HG02642 (cell line): ENCODE measurements around the gene GSTT4.
"Not testable (repeated sequence)": the region's sequence is repeated elsewhere in the genome, so short reads cannot be mapped to it uniquely, and the experiment has no call there.

Experiments used
- ATAC-seq: cut with Tn5 transposase; IDR thresholded peaks from one replicate; pipeline ENCODE4 v1.9.1; 2021; ENCODE audit warnings: mild to moderate bottlenecking; ENCODE audit not compliant: unreplicated experiment, poor library complexity

The GSTT4 gene

DNA sequence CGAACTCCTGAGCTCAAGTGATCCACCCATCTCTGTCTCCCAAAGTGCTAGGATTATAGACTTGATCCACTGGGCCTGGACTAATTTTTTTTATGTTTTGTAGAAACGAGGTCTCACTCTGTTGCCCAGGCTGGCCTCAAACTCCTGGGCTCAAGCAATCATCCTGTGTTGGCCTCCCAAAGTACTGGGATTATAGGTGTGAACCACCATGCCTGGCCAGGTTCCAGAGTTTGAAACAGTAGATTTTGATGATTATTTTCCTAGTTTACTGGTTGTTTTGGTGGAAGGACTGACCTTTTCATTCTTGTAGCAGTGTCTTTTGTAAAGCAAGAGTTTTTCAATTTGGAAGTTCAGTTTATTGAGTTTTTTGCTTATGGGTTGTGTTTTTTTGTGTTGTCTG, 20.8 kb upstream of the GSTT4 start:
- ATAC-seq: no peak

DNA sequence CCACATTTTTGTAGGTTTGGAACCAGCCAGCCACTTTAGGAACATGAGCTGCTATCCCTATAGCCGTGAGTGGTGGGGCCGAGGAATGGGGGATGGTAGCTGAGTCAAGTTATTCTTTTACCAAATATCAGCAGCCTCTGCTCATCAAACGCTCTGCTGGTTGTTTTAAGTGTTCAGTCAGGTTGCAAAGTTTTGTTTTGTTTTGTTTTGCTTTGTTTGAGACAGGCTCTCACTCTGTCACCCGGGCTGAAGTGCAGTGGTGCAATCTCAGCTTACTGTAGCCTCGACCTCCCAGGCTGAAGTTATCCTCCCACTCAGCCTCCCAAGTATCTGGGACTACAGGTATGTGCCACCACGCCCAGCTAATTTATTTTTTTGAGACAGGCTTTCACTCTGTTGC, 20.2 kb upstream of the GSTT4 start:
- ATAC-seq: no peak

DNA sequence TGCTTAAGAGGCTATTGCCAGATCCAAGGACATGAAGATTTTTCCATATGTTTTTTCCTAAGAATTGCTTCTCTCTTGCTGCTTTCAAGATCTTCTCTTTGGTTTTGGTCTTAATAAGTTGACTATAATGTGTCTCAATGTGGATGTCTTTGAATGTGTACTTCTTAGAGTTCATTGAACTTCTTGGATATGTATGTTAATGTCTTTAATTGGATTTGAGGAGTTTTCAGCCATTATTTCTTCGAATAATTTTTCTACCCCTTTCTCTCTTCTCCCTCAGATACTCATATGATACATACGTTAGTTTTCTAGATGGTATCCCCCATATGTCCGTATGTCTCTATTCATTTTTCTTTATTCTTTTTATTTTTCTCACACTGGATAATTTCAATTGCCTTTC, 19.1 kb upstream of the GSTT4 start:
- ATAC-seq: no peak

DNA sequence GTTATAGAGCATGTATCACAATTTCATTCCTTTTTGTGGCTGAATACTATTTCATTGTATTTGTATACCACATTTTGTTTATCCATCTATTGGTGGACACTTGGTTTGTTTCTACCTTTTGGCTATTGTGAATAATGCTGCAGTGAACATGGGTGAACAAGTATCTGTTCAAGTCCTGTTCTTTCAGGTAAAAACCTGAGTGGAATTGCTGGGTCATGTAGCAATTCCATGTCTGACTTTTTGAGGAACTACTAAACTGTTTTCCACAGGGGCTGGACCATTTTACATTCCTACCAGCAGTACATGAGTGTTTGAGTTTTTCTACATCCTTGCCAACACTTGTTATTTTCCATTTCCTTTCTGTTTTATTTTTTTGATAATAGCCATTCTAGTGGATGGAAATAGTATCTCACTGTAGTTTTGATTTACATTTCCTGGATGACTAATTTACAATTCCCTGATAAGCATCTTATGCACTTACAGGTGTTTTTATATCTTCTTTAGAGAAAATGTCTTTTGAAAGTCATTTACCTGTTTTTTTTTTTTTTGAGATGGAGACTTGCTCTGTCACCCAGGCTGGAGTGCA, 18.0 kb upstream of the GSTT4 start:
- ATAC-seq: no peak

DNA sequence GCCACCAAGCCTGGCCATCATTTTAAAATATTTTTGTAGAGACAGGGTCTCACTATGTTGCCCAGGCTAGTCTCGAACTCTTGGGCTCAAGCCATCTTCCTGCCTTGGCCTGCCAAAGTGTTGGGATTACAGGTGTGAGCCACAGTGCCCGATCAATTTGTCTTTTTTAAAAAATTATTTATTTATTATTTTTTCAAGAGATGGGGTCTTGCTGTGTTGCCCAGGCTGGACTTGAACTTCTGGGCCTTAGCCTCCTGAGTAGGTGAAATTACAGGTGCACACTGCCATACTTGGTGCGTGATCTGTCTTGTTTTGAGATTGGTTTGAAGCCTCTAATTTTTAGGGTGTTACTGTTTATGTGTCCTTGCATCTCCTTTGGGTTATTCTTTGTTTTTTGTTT, 16.1 kb upstream of the GSTT4 start:
- ATAC-seq: no peak

DNA sequence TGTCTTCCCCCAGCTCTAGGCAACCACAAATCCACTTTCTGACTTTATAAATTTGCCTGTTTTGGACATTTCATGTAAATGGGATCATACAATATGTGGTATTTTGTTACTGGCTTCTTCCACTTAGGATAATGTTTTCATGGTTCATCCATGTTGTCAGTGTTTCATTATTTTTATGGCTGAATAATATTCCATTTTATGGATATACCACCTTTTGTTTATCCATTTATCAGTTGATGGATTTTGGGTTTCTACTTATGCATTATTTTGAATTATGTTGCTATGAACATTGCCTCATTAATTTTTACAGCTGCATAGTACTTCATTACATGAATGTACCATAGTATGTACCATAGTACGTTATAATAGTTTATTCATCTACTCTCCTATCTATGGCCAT, 10.9 kb upstream of the GSTT4 start:
- no peak for ATAC-seq

DNA sequence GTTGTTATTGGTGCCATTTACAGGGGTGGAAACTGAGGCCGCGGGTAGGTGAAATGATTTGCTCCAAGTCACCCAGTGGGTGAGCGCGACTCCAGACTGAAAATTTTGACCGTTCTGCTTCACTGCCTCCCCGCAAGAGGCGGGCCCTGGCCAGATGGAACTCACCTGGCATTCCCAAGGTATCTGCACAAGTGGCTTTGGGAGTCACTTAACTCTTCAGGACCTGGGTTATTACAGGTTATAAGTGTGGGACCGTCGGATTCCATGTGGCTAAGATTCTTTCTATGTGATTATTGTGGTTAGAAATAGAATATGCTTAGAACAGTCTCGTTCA, 6.4 kb upstream of the GSTT4 start:
- no peak for ATAC-seq

DNA sequence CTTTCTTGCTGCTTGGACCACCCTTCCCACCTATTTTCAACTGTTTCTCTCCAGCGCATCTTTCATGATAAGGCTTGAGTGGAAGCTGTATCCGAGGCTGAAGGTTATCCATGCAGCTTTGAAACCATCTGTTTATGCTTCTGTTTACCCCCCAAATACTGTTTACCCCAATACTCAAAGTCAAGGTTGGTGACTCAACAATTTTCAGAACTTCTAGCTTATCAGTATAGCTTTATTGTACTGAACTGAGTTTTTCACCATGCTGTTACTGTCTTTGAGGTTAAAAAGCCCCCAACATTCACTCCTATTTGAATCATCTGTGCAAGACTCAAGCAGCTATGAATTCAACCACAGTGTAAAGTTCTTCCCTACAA, 4.8 kb upstream of the GSTT4 start:
- no peak for ATAC-seq

DNA sequence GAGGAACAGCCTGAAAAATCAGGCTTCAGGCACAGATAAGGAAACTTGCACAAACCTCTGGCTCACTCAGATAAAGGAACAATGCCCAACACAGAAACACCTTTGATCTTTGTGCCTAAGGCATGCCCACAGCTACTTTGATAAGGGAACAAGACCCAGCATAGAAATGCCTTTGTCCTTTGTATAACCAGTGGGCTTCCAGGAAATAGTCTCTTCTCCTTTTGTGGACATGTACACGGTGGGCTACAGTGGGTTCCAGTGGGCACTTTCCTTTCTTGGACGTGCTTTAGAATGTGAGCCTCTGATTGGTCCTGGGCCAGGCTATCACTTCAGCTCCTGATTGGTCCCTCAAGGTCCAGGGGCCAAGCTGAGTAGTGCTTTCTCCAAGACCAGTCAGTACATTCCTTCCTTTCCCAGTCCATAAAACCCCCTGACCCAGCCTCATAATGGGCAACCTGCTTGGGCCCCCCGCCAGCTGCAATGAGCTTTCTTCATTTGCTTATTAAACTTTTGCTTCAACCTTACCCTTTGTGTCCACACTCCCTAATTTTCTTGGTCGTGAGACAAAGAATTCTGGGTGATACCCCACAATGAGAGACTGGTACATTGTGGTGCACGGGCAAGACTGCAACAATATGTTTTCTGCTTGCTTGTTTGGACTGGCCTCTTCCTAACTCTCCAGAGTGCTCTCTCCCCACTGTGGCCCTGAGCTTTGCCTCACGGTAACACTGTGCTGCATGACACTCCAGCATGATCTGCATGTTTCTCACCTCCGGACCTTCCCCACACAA, 4.2 kb upstream of the GSTT4 start:
- ATAC-seq: no peak

DNA sequence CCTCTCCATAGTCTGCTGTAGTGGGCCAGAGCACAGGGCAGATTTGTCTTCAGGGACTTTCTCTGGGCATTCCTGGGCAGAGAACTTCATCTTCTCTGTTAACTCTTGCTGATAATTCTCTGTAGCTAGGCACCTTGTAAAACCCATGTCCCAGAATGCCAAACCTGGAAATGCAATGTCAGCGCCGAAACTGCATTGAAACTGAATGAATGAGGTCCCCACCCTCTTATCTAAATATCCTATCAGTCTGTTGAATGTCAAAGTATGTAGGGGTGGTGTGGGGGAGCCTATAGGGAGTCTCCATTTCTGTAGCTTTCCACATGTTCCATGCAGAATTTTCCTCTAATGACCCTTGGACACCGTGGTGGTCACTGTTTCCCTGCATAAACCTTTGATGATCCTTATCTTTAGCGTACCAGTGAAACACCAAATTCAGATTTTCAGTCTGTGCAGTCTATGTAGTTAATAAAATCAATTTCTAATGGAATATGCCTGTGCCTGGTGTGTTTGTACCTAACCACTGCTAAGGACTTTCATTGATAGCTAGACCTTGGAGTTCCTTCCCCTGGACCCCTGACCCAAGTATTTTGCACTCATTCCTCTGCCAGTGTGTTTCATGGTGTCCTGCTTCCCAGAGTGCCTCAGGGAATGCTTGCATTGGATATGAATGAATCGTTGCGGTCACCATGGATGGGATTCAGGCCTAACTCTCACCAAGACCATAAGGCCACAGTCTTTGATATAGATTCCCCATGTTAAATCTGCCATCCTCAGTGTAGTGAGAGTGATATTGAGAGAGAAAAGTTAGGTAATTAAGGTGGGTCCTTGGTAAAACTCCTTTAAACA, 3.4 kb upstream of the GSTT4 start:
- no peak for ATAC-seq

DNA sequence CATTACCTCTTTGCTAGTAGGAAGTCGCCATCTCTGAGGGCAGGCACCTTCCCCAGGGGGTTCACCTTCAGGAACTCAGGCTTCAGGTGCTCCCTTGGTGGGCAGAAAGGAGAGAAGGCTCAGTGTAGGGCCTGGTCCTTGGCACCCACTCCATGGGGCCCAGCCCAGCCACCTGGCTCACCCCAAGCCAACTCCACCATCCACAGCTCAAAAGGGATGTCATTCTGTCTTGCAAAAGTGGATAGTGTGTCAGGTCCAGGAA, 2.7 kb upstream of the GSTT4 start:
- ATAC-seq: no peak

DNA sequence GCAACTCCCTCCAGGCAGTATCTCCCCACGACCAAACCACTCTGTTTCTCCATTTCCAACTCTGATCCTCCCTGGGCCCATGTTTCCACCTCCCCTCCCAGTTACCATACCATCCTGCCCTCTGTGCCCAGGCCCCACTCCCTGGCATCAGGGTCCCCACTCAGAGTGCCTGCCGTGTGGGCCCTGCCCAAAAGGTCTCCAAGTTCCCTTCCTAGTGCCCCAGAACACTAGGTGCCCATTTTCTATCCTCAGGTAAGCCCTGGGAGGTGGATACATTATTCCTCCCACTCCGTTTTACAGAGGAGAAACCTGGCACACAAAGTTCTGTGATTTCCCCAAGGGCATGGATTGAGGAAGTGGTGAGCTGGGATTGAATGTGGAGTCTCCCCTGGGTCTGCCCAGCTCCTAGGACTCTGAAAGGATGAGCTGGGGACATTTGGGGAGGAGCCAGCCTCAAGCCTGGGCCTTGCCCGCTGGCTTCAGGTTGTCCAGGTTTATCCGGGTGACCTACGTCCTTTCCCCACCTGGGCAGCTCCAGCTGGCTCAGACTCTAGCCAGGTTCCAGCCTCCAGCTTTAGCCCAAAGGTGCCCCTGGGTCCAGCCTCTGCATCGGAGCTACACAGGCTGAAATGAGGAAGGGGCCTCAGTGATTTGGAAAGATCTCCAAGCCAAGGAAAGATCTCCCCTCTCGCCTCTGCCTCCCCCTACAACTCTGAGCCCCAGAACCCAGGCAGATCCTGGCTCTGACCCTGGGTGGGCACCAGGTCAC, 2.2 kb upstream of the GSTT4 start:
- no peak for ATAC-seq

DNA sequence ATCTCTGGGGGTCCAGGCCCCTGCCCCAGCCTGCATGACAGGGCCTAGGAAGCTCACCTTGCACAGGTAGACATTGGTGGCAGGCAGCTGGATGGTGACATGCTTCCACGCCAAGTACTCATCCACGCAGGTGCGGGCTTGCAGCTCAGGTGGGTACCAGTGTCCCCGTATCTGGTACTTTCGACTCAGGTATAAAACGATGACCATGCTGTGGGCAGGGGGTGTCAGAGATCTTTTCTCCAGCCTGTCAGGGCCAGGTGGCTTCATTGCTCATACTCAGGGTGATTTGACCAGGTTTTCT, 1.6 kb upstream of the GSTT4 start:
- no peak for ATAC-seq

DNA sequence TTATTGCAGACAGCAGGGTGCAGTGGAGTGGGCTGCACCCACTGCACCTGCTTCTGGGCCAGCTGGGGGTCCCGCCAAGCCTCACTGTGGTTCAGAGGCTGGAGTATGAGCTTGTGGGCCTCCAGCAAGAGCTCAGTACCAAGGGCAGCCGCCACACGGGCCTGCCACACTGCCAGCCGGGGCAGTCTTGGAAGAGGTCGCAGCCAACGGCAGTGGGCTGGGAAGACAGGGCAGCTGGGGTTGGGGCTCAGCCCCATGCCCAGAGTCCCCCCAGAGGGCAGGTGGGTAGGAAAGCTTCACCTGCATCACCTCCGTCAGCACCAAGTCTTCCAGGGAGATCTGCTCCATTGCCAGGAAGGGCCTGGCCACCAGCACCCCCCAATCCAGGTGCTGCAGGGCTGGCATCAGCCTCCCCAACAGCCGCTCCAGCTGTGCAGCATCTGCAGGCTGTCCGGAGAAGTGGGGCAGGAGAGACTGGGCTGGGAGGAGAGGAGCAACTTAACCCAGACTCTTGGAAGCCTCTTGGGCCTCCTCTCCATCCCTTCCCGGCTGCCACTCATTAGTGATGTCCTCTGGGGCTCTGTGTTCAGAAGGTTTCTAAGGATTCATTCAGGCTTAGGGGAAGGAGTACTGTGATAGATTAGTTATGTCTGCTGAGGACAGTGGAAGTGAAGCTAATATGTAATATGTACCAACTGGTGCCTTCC, 1.1 kb upstream of the GSTT4 start:
- no peak for ATAC-seq

DNA sequence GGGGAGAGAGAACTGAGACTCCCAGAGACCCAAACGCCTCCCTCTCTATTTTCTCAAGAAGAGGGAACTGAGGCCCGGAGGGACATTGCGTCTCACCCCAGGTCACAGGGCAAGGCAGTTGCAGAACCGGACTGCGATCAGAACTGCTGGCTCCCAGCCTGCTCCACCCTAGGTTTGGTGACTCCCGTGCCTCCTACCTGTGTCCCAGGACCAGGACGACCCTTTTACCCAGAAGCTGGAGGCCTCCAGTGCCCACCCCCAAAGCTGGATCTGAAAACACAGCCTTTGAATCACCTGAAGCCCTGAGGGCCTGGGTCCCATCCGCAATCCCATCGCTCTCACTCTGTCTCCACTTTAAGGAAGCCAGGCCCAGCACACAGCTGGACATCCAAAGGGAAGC, 1.4 kb downstream of the GSTT4 start:
- ATAC-seq: no peak

DNA sequence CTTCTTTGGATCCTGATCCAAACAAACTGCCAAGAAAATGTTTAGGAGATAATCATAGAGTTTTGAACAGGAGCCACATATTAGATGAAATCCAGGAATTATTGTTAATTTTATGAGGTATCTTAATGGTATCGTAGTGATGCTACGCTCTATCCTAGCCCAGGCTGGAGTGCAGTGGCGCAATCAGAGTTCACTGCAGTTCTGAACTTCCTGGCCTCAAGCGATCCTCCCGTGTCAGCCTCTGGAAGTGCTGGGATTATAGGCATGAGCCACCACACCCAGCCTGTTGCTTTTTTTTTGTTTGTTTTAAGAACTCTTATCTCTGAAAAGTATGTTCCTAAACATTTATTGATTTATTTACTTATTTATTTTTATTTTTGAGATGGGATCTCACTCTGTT, 2.4 kb downstream of the GSTT4 start:
- ATAC-seq: no peak

DNA sequence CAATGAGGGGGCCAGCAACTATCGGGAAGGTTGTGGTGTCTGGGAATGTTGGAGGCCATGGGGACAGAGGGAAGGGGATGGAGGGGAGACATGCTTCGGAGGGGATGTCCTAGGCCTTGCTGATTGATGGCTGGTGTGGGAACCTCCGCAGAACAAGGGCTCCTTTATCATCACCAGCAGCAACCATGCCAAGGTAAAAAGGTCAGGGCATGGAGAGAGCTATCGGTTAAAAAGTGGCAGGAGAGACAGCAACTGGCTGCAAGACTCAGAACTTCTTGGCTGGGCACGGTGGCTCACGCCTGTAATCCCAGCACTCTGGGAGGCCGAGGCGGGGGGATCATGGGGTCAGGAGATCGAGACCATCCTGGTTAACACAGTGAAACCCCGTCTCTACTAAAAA, 3.0 kb downstream of the GSTT4 start:
- ATAC-seq: no peak

DNA sequence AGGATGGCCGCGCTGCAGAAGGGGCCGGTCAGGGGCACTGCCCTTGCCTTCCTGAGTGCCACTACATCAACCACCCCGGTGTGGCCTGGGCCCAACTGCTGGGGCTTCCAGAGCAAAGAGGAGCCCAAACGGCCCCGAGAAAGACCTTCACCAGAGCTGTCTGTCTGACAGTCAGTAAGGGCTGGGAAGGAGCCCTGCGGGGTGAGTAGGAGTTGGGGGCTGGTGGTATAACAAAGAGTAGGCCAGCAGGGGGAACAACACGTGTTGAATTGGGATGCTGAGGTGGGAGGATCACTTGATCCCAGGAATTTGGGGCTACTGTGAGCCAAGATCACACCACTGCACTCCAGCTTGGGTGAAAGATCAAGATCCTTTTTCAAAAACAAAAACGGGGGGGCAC, 3.9 kb downstream of the GSTT4 start:
- no peak for ATAC-seq

DNA sequence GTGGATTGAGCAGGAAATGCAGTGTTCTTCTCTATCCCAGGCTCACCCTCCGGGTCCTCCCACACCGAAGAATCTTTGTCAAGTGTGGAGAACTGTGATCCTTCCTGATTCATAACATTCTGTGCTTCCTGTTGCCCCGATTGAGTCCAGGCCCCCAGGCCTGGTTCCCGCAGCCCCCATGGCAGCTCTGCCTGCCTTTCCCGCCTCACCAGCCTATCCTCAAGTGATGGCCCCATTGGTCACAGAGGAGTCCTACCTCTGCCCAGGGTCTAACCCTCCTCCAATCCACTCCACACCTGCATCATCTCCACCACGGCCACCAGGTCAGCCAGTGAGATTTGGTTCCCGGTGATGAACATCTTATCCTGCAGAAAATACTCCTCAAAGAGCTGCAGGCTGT, 5.5 kb downstream of the GSTT4 start:
- not testable (repeated sequence) for ATAC-seq

DNA sequence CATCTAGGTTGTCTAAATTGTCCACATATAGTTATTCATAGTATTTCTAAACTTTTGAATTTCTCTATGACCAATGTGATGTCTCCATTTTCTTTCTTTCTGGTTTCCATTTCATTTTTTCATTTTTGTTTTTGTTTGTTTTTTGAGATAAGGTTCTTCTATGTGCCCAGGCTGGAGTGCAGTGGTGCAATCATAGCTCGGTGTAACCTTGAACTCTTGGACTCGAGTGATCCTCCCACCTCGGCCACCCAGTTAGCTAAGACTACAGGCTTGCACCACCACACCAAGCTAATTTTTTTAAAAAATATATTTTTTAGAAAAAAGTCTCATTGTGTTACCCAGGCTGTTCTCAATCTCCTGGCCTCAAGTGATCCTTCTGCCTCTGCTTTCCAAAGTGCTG, 8.2 kb downstream of the GSTT4 start:
- no peak for ATAC-seq
